HEK293T (cell line): ENCODE data around the gene PRAMEF5.
"Not testable (repeated sequence)": the region's sequence is repeated elsewhere in the genome, so short reads cannot be mapped to it uniquely, and the experiment has no call there.

Experiments
- SUZ12 ChIP-seq: fragments of 450-650 bp; IDR thresholded peaks from 2 replicates; pipeline ENCODE4 v1.6.1; 2016; ENCODE audit warnings: mild to moderate bottlenecking
- TARDBP ChIP-seq: fragments of 450-650 bp; IDR thresholded peaks from 2 replicates; pipeline ENCODE4 v1.6.1; 2016
- ZNF384 ChIP-seq: fragments of 450-650 bp; IDR thresholded peaks from 2 replicates; pipeline ENCODE4 v1.6.1; 2016

DNA sequence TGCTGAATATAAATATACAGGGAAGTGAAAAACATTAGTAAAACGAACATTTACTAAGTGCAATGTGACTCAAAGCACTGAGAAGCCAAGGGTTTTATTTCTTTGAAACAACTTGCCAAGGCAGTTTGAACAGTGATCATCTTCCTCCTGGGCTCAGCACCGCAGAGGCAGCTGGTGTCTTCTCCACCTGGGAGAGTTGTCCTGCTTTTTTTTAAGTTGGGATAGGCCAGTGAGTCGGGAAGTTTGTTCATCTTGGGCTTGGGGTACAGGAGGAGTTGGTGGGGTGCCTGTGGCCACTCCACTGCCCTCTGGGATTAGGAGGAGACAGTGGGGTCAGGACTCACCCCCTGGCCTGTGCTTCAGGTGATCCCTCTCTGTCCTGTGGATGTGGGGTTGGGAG is 35.0 kb downstream of the PRAMEF5 start:
- not testable (repeated sequence) for TF ChIP-seq SUZ12, ZNF384, TARDBP
